Gastroesophageal sphincter (tissue), 2 donors: Measurements from ENCODE around the gene AKAP13.

ENCODE experiments used
- EP300 ChIP-seq: sonication (generic); formaldehyde crosslinking; IDR thresholded peaks from one replicate; pipeline ENCODE4 v1.6.1; 2017; ENCODE audit warnings: antibody characterized with exemption, mild to moderate bottlenecking
- POLR2A ChIP-seq, 2 donors: fragments of 450-650 bp; IDR thresholded peaks; one replicate each; pipeline ENCODE4 v1.6.1; 2017; ENCODE audit warnings: antibody characterized with exemption in 2 of 2, mild to moderate bottlenecking in 2 of 2, moderate library complexity in 1 of 2

DNA sequence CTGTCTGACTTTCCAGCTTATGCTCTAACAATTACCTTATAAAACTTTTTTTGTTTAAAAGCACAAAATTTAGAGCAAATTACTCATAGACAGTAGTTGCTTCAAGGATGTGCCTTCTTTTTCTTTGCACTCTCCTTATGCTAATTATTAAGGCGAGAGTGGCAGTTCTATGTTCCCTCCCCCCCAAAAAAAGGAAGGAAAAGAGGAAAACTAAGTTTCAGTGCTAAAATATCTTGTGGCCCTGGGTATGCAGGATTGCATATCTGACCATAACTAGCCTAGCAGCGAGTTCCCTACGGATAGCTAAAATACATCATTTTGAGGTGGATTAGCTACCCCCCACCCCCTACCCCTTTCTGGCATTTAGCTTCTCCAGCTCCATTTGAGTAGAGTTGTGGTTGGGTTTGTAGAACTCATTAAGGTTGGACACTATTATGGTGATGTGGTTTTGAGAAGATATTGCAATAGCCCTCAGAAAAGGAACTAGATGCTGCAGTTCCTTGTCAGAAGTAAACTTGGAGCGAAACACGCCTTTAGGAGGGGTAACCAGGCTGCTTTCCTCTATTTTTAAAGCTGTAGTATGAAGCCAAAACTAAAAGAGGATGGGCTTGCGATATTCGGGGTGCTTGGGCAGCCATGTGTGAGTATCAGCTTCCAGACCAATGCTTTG is 174.6 kb downstream of the AKAP13 start:
- TF ChIP-seq POLR2A (IDR thresholded peaks at IDR 0.05) (peak in 1 of 2 donors; percentile 14), EP300 (no peak)
